NCI-H1417 treated with DMSO at 0.1 percent for 48 hours (cell line): Measurements from ENCODE around the gene IMMP2L.

Experiments
- DNase-seq: peaks from one replicate; lab custom pipeline; 2025; lab: John Stamatoyannopoulos, UW

IMMP2L gene

DNA sequence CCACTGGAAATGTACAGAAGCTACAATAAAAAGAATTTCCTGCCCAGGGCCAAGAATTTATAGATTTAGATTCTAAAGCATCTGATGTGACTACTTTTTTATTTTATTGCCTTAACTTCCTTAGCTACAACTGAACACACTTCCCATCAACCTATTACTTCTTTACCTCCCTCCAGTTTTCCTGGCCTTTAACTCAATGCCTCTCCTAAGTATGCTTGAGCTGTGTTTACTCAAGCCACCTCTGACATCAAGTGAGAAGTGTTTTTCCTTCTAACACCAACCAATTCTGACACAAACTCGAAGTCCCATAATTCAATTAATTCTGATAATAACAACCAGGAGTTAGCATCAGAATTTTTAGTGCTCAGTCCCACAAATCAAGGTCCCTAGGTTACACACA is 170.0 kb downstream of the IMMP2L start:
- DNase-seq = no peak

DNA sequence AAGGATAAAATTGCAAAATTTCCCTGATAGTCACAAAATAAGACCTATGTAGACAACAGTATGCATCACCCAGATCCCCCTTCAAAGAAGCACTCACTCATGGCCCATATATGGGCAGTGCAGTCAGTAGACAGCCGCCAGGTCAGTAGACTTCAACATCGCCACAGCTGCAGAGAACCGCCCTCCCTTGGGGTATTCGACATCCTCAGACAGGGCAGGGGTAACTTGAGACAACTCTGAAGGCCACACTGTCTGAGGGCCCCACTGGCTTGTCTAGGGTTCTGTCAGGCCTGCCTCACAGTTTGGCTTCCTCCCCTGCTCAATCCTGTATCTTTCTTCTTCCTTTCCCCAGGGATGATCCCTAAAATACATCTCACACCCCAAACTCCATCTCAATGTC is 172.3 kb downstream of the IMMP2L start:
- DNase-seq = no peak

DNA sequence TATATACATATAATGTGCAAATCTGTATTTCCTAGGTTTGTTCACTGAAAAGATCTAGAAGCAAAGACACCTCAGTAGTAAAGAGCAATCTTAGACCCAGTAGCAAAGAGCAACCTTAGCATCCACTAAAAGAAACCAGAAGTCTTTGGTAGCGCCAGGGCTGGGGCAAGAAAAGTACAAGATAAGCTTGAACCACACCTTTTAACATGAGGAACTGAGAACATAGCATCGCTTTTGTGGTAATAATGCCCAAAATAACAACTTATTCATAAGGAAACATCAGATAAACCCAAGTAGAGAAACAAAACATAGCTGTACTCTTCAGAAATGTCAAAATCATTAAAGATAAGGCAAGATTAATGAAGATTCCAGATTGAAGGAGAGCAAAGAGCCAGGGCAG is 173.4 kb downstream of the IMMP2L start:
- no peak for DNase-seq

DNA sequence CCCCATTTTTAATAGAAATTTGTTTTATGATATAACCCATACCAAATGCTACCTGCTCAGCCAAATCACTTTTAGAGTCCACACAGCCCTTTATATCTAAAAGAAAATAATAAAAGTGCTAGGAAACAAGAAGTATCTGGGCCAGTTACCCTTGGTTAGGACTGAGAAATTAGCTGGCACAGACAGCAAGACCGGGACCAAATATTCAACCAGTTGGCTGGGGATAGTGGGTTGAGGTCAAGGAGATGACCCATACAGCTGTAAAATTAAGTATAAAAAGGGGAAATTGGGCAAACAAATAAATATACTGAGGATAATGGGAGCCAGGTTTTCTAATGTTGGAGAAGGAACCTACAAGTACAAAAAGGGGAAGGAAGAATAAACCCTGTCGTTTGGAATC is 174.3 kb downstream of the IMMP2L start:
- no peak for DNase-seq

DNA sequence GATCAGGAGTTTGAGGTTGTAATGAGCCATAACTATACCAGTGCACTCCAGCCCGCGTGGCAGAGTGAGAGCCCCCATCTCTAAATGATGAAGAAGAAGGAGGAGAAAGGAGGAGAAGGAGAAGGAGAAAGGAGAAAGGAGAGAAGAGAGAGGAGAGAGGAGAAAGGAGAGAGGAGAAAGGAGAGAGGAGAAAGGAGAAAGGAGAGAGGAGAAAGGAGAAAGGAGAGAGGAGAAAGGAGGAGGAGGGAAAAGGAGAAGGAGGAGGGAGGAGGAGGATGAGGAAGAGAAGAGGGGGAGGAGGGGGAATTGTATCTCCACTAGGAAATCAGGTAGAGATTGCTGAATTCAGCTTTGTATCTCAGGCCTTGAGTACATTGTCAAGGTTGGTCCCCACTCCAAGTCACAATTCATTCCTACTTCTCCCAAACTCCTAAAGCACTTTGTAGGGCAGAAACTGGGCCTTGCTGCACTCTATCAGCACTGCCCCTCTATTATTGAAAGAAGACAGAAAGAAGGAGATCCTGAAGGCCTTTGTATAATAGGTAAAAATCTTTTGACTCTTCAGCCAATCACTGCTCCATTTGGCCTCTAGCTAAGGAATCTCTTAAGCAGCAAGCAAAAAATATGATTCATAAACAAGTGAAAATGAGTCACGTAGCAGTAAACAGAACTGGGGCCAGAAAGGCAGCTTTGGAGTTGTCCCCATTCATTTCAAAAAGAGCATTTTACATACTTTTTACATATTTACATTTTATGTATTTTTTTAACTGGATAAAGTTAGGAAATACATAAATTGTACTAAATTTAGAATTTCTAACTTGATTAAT is 178.0 kb downstream of the IMMP2L start:
- DNase-seq = no peak

DNA sequence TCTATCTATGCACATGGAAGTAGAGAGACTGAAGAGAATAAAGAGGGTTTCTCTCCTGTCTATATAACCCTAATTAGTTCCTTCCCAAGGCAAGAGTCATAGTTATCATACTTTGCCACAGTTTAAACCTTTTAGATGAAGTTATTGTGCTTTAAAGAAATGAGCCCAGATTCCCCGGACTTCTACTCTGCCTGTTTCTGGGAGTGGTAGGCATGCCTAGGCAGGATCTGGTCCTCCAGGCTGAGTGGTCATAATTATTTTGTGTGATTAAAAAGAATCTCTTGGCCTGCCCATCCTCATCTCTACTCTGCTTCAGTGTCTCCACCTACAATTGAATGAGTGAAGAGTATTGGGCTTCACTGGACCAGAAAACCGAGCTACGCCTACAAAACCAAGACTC is 179.2 kb downstream of the IMMP2L start:
- DNase-seq = no peak

DNA sequence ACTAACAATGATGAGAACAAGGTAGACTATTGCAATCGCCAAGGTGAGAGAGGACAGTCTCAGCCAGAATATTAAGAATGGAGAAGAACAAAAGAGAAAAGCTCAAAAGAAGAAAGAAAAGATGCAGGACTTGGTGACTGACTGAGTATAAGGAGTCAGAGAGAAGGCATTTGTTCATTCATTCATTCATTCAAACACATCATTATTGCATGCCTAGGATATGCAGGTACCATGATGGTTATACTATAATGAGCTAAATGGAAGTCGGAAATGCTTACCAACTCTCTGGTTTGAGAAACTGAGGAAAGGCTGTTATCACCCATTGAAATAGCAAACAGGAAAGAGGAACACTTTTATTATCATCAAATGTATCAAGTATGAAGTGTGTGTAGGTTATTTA is 180.7 kb downstream of the IMMP2L start:
- no peak for DNase-seq

DNA sequence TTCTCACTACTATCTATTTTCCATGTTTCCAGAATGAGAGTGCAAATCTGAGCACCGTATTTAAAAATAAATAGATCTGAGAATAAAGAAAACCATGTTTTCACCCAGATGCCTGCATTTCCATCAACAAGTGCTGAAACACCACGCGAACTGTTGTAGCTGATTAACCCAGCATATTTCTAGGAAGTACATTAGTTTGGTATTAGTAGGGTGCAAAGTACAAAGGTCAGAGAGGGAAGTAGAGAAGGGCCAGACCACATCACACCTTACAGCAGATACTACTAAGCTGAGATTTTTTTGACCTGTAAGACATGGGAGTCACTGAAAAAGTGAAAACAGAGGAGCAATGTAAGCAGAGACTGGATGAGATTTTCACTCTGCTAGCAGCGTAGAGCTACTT is 181.3 kb downstream of the IMMP2L start:
- no peak for DNase-seq

DNA sequence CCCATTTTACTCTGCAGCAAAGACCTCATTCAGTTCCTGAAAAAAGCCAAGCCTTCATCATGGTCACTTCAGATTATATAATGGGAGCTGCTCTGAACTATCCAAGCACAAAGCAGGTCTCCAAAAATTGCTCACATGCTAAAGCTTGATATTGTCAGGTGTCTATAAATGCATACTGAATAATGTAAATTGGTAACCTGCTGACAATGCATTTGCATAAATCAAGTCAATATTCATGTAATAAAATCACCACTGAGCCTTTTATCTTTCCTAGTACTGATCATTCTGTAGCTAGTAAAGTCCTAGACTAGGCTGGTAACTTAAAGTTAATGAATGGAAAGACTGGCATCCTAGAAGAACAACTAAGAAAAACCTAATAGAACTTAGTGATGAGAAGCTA is 188.3 kb downstream of the IMMP2L start:
- no peak for DNase-seq

DNA sequence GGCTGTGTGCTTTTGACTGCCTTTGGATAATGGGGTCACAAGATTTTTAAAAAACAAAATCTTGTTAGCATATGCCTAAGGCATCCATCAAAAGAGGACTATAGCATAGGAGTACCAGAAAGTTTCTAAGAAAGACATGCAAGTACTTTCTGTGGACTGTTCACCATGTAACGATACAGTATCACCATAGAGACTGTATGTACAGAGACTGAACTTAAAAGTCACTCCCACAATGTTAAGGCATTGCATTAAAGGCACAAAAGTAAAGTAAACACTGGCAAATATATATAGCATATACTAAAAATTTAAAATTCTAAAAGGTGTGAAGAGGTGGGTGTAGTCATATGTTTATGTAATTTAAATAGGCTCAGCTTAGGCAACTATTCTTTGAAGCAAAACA is 190.9 kb downstream of the IMMP2L start:
- no peak for DNase-seq

DNA sequence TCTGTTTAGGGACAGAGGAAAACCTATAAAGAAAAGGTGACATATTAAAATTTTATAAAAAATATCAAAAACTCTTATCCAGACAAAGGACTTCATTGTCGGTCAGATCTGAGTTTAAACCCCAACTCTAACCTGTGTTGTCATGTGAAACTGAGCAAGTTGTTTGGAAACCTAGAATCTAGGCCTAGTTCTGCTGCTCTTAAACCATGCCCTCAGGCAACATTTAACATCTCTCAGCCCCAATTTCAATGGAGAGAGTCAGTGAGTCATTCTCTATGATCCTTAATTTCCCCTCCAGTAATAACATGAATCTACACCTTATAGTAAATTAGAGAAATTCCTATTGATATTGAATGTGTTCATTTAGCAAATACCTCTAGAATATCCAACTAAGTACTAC is 192.3 kb downstream of the IMMP2L start:
- DNase-seq = no peak

DNA sequence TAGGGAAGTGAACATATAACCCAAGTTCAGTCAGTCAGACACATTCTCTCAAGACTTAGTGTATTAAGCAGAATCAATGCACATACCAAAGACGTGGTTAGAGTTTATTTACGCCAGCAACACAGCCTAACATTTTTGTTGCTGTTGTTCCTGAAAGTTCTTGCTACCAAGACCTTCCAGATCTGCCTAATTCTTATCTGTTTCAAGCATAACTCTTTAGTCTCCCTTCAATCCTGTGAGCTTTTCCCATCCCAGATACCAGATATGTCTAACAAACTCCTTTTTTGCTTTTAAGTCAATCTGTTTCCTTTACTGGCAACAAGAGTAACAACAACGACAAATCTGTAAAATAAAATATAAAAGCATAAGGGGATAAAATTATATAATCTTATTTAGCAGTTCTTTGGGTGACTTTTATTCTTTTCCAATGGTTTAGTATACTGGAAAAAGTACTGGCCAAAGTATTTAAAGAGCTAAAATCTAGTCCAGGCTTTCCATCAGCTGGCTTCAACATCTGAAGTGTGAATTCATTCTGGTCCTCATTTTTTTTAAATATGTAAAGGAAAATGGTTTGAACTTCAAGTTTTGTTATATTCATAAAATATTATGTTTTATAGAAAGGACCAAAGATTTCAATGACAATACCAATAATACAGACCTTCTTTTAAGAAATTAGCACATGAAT is 193.8 kb downstream of the IMMP2L start:
- DNase-seq = no peak

DNA sequence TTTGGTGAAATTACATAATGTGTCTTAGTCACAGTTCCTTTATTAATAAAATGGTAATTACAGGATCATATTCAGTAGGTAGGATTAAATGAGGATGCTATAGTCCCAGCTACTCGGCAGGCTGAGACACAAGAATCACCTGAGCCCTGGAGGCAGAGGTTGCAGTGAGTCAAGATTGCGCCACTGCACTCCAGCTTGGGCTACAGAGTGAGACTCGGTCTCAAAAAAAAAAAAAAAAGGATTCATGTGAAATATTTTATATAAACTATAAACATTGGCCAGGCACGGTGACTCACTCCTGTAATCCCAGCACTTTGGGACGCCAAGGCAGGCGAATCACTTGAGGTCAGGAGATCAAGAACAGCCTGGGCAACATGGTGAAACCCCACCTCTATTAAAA is 197.9 kb downstream of the IMMP2L start:
- no peak for DNase-seq

DNA sequence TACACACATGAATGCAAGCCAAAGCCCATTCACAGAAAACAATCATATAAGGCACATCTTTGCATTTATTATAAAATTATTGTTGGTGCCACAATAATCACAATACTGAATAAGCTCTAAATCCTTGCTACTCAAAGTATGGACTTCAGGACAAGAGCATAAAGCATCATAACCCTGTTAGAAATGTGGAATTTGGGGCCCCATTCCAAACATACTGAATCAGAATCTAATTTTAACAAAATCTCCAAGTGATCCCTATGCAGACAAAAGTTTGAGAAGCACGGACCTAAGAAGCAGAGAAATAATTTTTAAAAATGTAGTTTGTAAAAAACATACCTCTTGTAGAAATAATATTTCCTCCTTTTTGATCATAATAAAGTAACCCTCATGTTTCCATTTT is 199.2 kb downstream of the IMMP2L start:
- no peak for DNase-seq

DNA sequence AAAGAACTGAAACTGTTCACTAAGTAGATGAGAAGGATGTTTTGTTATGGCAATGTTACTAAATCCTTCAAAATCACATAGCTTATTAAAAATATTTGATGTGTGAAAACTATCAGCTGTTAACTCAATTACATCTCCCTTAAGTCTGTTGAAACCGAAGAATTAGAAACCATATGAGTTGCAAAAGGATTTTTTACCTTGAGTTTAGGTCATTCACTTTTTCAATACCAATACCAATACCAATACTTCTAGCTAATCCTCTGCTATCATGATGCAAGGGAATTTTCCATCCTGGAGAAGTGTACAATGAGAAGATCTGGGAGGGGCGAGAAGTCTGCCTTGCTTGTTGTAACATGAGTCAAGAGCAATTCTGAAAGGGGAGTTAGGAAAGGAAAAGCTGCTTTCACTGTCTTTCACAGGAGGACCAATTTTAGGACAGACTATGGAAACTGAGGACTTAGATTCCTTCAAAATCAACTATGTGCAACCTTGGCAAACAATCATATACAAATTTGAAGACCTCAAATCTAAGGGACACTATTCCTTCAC is 199.7 kb downstream of the IMMP2L start:
- DNase-seq = no peak

DNA sequence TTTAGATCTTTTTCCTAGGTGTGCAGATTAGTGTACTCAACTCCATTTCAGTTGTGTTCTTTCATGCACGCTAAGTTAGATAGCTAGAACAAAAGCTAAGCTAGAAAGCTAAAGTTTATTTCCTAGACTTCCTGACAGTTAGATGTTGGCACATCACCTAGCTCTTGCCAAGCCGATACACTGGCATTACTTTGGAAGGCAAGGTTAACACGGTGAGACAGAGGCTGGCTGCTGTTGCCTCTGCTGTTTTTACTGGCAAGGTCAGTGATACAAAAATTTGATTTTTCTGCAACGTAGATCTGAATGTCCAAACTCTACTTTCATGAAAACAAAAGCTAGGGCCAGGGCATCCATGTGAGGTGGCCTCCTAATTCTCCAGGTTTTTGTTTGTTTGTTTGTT is 203.4 kb downstream of the IMMP2L start:
- no peak for DNase-seq

DNA sequence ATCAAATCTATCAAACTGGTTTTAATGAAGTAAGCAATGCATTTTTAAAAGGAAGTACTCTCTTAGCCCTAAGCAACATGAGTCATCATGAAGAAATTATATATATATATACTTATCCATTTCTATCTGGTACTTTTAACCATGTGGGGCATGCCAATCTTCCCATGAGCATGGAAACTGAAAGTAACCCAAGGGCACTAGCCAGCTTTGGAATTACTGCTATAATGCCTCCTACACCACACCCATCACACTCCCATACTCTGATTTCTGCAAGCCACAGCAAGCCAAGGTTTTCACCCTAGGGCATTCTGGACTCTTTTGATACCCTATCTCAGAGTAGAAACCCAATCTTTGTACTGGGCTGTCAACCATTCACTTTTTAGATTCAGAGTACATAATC is 204.6 kb downstream of the IMMP2L start:
- no peak for DNase-seq

DNA sequence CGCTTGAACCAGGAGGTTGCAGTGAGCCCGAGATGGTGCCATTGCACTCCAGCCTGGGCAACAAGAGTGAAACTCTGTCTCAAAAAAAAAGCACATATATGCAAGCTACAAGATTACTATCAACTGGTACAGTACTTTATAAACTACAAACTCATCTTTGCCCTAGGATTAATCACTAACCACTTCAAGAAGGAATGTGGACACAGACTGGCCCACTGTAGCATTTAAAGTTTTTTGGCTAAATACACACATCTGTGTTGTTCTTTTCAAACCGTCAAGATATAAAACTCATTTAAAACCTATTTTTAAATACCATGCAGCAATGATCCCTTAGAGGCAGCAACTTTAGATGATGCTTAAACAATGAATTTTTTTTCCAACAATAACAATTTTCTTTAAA is 205.4 kb downstream of the IMMP2L start:
- no peak for DNase-seq

DNA sequence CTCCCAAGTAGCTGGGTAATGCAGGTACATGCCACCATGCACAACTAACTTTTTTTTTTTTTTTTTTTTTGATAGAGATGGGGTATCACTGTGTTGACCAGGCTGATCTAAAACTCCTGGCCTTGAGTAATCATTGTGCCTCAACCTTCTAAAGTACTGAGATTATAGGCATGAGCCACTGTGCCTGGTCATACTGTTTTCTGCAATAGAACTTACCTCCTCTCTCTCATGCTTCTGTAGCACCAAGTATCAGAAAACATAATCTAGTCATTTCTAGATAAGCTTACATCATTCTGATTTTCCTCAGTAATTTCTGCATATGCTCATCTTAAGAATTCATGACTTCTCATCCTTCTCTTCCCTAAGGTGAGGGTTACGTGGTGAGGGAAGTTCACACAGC is 210.0 kb downstream of the IMMP2L start:
- DNase-seq = no peak

DNA sequence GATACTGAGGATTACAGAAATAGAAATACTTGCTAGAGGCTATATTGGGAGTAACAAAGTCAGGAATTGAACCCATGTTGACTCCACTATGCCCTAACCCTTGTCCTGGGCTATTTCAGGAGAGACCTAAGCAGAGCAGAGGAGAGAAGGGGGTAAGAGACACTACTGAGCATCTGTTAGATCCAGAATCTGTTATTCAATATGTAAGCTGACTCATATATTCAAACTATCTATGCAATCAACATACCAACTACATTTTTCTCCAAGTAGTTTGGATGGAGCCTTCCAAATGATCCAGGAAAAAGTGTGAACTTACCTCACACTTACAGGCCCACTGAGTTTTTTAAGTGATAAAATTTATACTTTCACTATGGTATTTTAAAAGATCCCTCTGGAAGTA is 216.1 kb downstream of the IMMP2L start:
- no peak for DNase-seq

DNA sequence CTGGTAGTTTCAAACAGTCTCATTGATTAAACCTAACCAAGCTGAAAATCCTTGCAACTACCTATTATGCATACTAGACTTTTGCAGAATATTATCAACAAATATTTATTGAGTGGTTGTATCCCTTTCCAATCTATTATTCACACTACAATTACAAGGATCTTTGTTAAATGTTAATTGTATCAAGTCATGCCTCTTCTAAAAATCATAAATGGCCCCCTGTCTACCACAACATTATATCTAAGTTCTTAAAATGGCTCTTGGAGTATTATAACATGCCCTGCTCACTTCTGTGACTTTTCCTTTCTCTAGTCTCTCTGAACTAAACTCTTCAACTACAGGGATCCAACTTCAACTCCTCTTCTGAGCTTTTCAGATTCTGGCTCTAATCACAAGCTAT is 219.3 kb downstream of the IMMP2L start:
- DNase-seq = no peak

DNA sequence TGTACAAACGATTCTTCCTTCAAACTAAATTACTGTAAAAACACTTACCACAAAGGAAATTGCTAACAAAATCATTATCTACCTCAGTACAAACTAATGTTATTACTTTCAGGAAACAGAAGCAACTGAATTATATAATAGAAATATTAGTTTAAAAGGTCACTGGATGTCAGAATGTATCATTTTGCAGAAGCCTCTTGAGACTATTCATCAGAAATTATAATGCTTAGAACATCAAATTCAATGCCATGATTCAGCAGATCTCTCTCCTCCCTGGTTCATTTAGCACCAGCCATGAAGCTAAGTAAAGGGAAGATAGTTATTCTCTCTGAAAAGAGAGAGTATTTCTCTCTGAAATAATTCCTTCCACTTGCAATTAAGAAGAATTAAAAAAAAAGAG is 223.3 kb downstream of the IMMP2L start:
- no peak for DNase-seq

DNA sequence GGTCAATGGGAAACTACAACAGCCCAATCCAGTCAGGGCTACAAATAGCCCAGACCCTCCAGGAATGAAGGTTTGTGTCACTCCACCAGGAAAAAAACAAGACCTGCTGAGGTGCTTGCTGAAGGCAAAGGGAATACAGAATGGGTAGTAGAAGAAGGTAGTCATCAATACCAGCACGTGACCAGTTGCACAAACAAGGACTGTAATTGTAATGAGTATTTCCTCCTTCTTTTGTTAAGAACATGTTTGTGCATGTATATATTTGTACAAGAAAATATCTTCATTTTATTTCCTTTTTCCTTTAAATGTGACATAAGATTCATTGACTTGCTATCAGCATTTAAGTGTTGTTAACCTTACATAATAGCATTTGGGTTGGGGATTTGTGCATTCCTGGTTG is 229.3 kb downstream of the IMMP2L start:
- DNase-seq = no peak

DNA sequence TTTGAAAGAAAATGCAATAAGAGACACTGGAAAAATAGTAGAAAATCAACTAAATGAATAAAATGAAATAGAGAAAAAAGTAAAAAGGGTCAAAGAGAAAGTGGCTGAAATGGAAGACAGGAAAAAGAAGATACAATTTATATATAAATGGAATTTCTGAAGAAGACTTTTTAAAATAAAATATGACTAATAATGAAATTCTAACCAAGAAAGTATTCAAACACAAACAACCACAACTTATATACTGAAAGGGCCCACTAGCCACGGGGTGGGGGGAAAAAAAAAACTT is 232.1 kb downstream of the IMMP2L start:
- DNase-seq = no peak
